ENCODE measurements around the gene IYD. TPM values are rescaled to one million over a fixed set of nuclear protein-coding genes. Genes with fewer than 3 reads are reported as not detected.
A peak's percentile ranks its signal among the peaks of the same experiment; 100 is the strongest.

The IYD gene
- total and polyA plus RNA-seq, 2 donors from 2014 or later = 2.3 to 6.0 TPM

DNA sequence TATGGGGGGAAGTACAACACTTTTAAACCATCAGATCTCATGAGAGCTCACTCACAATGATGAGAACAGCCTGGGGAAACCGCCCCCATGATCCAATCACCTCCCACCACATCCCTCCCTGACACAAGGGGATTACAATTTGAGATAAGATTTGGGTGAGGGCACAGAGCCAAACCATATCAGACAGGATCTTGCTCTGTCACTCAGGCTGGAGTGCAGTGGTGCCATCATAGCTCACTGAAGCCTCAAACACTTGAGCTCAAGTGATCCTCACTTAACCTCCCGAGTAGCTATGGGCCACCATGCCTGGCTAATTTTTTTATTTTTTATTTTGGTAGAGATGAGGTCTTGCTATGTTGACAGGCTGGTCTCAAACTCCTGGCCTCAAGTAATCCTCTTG is 5.1 kb upstream of the IYD start:
- no peaks in the 10 kb centered on the region for H3K27me3 ChIP-seq (ENCODE audit: control insufficient read depth, insufficient read depth, low read length)
- FAIRE-seq (no peak), DNase-seq (no peak)
- no peak overlapping the region for H3K4me3 ChIP-seq (ENCODE audit: low read length in 3 of 3)
- no peak overlapping the region for H3K27ac ChIP-seq (ENCODE audit: low read depth in 2 of 2, low read length in 2 of 2)
- H3K36me3 ChIP-seq (ENCODE audit: control insufficient read depth in 2 of 3, insufficient read depth in 3 of 3, low read length in 3 of 3) = no peaks in the 10 kb centered on the region
- intact Hi-C loops (cut with DNase I) = no loop called here
- no peak overlapping the region for H3K9ac ChIP-seq (ENCODE audit: low read length in 3 of 3)
- H3K4me1 ChIP-seq (ENCODE audit: control insufficient read depth in 2 of 3, insufficient read depth in 2 of 3, low read depth in 1 of 3, low read length in 3 of 3) = peaks cover 0 to 4% (median 0%) of the 10 kb centered on the region in 3 donors
- H3K9me3 ChIP-seq (ENCODE audit: control insufficient read depth in 2 of 3, insufficient read depth in 1 of 3, low read length in 3 of 3) = no peaks in the 10 kb centered on the region
- TF ChIP-seq, protein P1, sequence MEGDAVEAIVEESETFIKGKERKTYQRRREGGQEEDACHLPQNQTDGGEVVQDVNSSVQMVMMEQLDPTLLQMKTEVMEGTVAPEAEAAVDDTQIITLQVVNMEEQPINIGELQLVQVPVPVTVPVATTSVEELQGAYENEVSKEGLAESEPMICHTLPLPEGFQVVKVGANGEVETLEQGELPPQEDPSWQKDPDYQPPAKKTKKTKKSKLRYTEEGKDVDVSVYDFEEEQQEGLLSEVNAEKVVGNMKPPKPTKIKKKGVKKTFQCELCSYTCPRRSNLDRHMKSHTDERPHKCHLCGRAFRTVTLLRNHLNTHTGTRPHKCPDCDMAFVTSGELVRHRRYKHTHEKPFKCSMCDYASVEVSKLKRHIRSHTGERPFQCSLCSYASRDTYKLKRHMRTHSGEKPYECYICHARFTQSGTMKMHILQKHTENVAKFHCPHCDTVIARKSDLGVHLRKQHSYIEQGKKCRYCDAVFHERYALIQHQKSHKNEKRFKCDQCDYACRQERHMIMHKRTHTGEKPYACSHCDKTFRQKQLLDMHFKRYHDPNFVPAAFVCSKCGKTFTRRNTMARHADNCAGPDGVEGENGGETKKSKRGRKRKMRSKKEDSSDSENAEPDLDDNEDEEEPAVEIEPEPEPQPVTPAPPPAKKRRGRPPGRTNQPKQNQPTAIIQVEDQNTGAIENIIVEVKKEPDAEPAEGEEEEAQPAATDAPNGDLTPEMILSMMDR (IDR thresholded peaks at IDR 0.05; ENCODE audit: borderline replicate concordance, extremely low read depth, insufficient read depth) = no peak

DNA sequence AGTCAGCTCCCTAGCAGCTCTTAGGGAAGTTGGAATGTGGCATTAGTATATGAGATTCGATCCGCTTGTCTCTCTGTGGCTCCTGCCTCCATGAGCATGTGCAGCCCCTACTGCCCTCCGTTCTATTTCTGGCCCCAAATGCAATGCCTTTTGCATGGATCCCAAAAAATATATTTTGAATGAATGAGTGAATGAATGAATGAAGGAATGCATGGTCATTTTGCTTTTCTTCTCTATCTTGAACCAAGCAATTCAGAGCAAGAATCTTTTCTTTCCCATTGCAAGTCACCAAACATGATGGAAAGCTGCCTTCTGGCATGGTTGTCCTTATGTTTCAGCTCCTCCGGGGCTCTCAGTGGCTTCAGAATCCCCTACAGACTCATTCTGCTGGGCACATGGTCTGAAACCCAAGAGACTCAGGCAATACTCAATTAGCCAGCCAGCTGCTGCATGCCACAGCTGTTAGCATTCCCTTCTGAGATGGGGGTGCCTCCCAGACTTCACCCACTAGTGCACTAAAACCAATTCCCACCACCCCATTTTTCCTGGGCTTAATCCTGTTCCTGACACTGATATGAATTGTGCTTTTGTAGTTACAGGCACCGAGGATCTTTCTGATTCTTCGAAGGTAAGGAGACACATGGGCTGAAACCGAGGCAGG is 2.6 kb upstream of the IYD start:
- H3K9ac ChIP-seq (ENCODE audit: low read length in 3 of 3) = no peak overlapping the region
- H3K4me3 ChIP-seq (ENCODE audit: low read length in 3 of 3) = no peak overlapping the region
- no peaks in the 10 kb centered on the region for H3K36me3 ChIP-seq (ENCODE audit: control insufficient read depth in 2 of 3, insufficient read depth in 3 of 3, low read length in 3 of 3)
- TF ChIP-seq, protein P1 (IDR thresholded peaks at IDR 0.05; ENCODE audit: borderline replicate concordance, extremely low read depth, insufficient read depth) = no peak
- H3K27me3 ChIP-seq (ENCODE audit: control insufficient read depth, insufficient read depth, low read length) = no peaks in the 10 kb centered on the region
- H3K4me1 ChIP-seq (ENCODE audit: control insufficient read depth in 2 of 3, insufficient read depth in 2 of 3, low read depth in 1 of 3, low read length in 3 of 3) = peaks cover 0 to 9% (median 3%) of the 10 kb centered on the region in 3 donors
- no peak overlapping the region for H3K27ac ChIP-seq (ENCODE audit: low read depth in 2 of 2, low read length in 2 of 2)
- intact Hi-C loops (cut with DNase I) = no loop called here
- FAIRE-seq (no peak), DNase-seq (no peak)
- no peaks in the 10 kb centered on the region for H3K9me3 ChIP-seq (ENCODE audit: control insufficient read depth in 2 of 3, insufficient read depth in 1 of 3, low read length in 3 of 3)

DNA sequence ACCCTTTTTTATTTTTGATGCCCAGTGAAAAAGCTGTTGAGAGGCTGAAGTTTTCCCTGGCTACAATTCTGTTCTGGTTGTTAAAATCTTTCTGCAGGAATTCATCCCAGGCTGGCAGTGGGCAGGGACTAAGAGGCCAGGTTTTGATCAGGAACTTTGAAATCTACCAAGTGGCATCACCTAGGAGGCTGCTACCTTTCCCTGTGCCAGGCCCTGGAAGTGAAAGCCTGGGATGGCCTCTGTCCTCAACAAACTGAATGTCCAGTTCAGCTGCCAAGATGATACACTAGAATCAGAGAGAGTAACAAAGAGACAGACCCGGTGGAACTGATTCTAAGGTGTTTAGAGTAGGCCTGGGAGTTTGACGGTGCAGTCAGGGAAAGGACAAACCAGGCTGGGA is 596 bp downstream of the IYD start:
- no peaks in the 10 kb centered on the region for H3K9me3 ChIP-seq (ENCODE audit: control insufficient read depth in 2 of 3, insufficient read depth in 1 of 3, low read length in 3 of 3)
- no peak for FAIRE-seq
- H3K36me3 ChIP-seq (ENCODE audit: control insufficient read depth in 2 of 3, insufficient read depth in 3 of 3, low read length in 3 of 3) = no peaks in the 10 kb centered on the region
- TF ChIP-seq, protein P1 (IDR thresholded peaks at IDR 0.05; ENCODE audit: borderline replicate concordance, extremely low read depth, insufficient read depth) = no peak
- no peak for DNase-seq
- peak overlapping the region in 2 of 3 donors; percentile 47 to 63 for H3K4me3 ChIP-seq (ENCODE audit: low read length in 3 of 3)
- no peaks in the 10 kb centered on the region for H3K27me3 ChIP-seq (ENCODE audit: control insufficient read depth, insufficient read depth, low read length)
- intact Hi-C loops (cut with DNase I) = no loop called here
- peak overlapping the region in 1 of 2 donors; percentile 59 for H3K27ac ChIP-seq (ENCODE audit: low read depth in 2 of 2, low read length in 2 of 2)
- H3K4me1 ChIP-seq (ENCODE audit: control insufficient read depth in 2 of 3, insufficient read depth in 2 of 3, low read depth in 1 of 3, low read length in 3 of 3) = peaks cover 0 to 9% (median 9%) of the 10 kb centered on the region in 3 donors
- peak overlapping the region in 1 of 3 donors; percentile 20 for H3K9ac ChIP-seq (ENCODE audit: low read length in 3 of 3)
